GM08714 (cell line): Measurements from ENCODE around the gene TYMS.
A peak's percentile ranks its signal among the peaks of the same experiment; 100 is the strongest.

ENCODE experiments used
- H3K4me3 ChIP-seq: fragments of 200-500 bp; sonication (Bioruptor generic); 2 replicates; pipeline ENCODE4 v1.5.1; 2014; ENCODE audit warnings: mild to moderate bottlenecking, low read length, inconsistent platforms
- ZNF274 ChIP-seq: IDR thresholded peaks from 2 replicates; pipeline ENCODE4 v1.6.1; 2012; ENCODE audit warnings: mild to moderate bottlenecking, low read depth, low read length

Gene TYMS

GRCh38 chr18:658947-659533 lies 1.6 kb downstream of the TYMS start:
- no peak for TF ChIP-seq ZNF274
- peak overlapping the region; percentile 82 for H3K4me3 ChIP-seq

DNA sequence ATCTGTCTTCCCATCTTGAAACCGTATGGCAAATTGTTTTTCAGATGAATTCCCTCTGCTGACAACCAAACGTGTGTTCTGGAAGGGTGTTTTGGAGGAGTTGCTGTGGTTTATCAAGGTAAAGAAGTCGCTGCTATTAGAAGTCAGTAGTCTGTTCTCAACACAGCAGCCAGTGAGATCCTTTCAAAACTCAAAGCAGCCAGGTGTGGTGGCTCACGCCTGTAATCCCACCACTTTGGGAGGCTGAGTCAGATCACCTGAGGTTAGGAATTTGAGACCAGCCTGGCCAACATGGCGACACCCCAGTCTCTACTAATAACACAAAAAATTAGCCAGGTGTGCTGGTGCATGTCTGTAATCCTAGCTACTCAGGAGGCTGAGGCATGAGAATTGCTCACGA lies 2.1 kb downstream of the TYMS start:
- no peak for TF ChIP-seq ZNF274
- H3K4me3 ChIP-seq = peak overlapping the region; percentile 82; the same call in 1 of the 2 replicates

DNA sequence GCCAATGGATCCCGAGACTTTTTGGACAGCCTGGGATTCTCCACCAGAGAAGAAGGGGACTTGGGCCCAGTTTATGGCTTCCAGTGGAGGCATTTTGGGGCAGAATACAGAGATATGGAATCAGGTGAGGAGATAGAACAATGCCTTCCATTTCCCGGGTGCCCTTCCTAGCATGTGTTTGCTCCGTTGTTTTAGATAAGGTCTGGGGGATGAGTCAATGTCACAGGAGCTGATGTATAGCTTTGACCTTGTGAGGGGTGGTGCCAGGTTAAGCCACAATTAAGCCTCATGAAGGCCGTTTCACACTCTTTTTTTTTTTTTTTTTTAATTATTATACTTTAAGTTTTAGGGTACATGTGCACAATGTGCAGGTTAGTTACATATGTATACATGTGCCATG lies 4.7 kb downstream of the TYMS start:
- TF ChIP-seq ZNF274 = no peak
- H3K4me3 ChIP-seq = no peak overlapping the region

GRCh38 chr18:666177-666576 lies 8.7 kb downstream of the TYMS start:
- no peak overlapping the region for H3K4me3 ChIP-seq
- TF ChIP-seq ZNF274 = no peak

DNA sequence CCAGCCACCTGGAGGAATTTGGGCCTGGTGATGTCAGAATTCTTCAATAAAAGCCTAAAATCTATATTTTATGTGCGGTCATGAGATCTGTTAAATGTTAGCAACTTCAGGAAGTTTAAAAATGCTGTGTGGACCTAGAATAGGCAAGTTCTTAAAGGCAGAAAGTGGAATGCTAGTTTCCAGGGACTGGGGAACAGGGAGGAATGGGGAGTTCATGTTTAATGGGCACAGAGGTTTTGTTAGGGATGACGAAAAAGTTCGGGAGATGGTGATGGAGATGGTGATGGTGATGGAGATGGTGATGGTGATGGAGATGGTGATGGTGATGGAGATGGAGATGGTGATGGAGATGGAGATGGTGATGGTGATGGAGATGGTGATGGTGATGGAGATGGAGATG lies 9.2 kb downstream of the TYMS start:
- no peak for TF ChIP-seq ZNF274
- H3K4me3 ChIP-seq = no peak overlapping the region

- no peak overlapping the region for H3K4me3 ChIP-seq
- TF ChIP-seq ZNF274 = no peak
Observed at GRCh38 chr18:668260-668659, 10.8 kb downstream of the TYMS start.

DNA sequence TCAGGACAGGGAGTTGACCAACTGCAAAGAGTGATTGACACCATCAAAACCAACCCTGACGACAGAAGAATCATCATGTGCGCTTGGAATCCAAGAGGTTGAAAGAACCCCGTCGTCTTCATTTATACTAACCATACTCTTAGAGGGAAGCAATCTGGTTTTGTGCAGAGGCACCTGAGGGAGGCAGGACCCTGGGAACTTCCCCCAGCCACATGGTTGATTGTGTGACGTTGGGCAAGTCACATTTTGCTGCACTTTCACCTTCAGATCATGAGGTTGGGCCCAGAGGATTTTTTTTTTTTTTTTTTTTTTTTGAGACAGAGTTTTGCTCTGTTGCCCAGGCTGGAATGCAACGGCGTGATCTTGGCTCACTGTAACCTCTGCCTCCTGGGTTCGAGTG lies 11.6 kb downstream of the TYMS start:
- no peak overlapping the region for H3K4me3 ChIP-seq
- TF ChIP-seq ZNF274 = no peak

- no peak overlapping the region for H3K4me3 ChIP-seq
- TF ChIP-seq ZNF274 = no peak
Observed at GRCh38 chr18:670522-670921, 13.1 kb downstream of the TYMS start.

GRCh38 chr18:671405-671804 lies 14.0 kb downstream of the TYMS start:
- H3K4me3 ChIP-seq = no peak overlapping the region
- no peak for TF ChIP-seq ZNF274

- no peak overlapping the region for H3K4me3 ChIP-seq
- TF ChIP-seq ZNF274 = no peak
Observed at GRCh38 chr18:673317-673716, 15.9 kb downstream of the TYMS start.

GRCh38 chr18:673769-674168 lies 16.3 kb downstream of the TYMS start:
- TF ChIP-seq ZNF274 = no peak

GRCh38 chr18:675307-675706 lies 17.9 kb downstream of the TYMS start:
- TF ChIP-seq ZNF274 = no peak

More at GRCh38 chr18:673769-674168, 16.3 kb downstream of the TYMS start:
- H3K4me3 ChIP-seq = no peak overlapping the region

DNA sequence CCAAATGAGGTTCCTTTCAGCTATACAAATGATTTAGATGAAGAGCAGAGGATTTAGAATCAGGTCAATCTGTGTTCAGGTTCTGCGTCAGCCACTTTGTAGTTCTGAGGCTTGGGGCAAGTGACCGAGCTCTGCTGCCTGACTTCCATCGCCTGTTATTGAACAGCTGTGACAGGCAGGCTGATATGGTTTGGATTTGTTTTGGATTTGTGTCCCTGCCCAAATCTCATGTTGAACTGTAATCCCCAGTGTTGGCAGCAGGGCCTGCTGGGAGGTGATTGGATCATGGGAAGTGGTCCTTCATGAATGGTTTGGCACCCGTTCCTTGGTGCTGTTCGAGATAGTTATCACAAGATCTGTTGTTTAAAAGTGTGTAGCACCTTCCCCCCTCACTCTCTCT lies 18.6 kb downstream of the TYMS start:
- TF ChIP-seq ZNF274 = no peak
- no peak overlapping the region for H3K4me3 ChIP-seq

More at GRCh38 chr18:675307-675706, 17.9 kb downstream of the TYMS start:
- H3K4me3 ChIP-seq = no peak overlapping the region

- no peak overlapping the region for H3K4me3 ChIP-seq
- no peak for TF ChIP-seq ZNF274
Observed at GRCh38 chr18:676736-677135, 19.3 kb downstream of the TYMS start.

- TF ChIP-seq ZNF274 = no peak
Observed at GRCh38 chr18:677145-677544, 19.7 kb downstream of the TYMS start.

GRCh38 chr18:677951-678381 lies 20.5 kb downstream of the TYMS start:
- no peak overlapping the region for H3K4me3 ChIP-seq
- no peak for TF ChIP-seq ZNF274

More at GRCh38 chr18:677145-677544, 19.7 kb downstream of the TYMS start:
- no peak overlapping the region for H3K4me3 ChIP-seq
